ENCODE data around the gene CCL20.
"Not testable (repeated sequence)": the region's sequence is repeated elsewhere in the genome, so short reads cannot be mapped to it uniquely, and the experiment has no call there.

The CCL20 gene

GRCh38 chr2:227813562-227814353 lies at the start of gene CCL20:
CCL20 (plus strand) TSS chr2:227813842; CDS start chr2:227813912, 70 bp downstream.
- no peak for DNase-seq

- no peak for DNase-seq
Observed at GRCh38 chr2:227765788-227766372, 47.8 kb upstream of the CCL20 start.

GRCh38 chr2:227766373-227766883 lies 47.2 kb upstream of the CCL20 start:
- peak; percentile 61 for DNase-seq

GRCh38 chr2:227767830-227768229 lies 45.8 kb upstream of the CCL20 start:
- DNase-seq: no peak

- DNase-seq: peak; percentile 74
Observed at GRCh38 chr2:227772197-227772661, 41.4 kb upstream of the CCL20 start.

GRCh38 chr2:227772932-227773331 lies 40.7 kb upstream of the CCL20 start:
- no peak for DNase-seq

GRCh38 chr2:227774011-227774624 lies 39.5 kb upstream of the CCL20 start:
- no peak for DNase-seq

- DNase-seq: no peak
Observed at GRCh38 chr2:227774895-227775842, 38.5 kb upstream of the CCL20 start.

- DNase-seq: no peak
Observed at GRCh38 chr2:227780981-227781615, 32.5 kb upstream of the CCL20 start.

- no peak for DNase-seq
Observed at GRCh38 chr2:227781841-227782240, 31.8 kb upstream of the CCL20 start.

GRCh38 chr2:227782804-227783203 lies 30.8 kb upstream of the CCL20 start:
- no peak for DNase-seq

- no peak for DNase-seq
Observed at GRCh38 chr2:227783404-227784138, 30.1 kb upstream of the CCL20 start.

GRCh38 chr2:227785293-227785692 lies 28.3 kb upstream of the CCL20 start:
- DNase-seq: no peak

GRCh38 chr2:227788561-227789018 lies 25.1 kb upstream of the CCL20 start:
- no peak for DNase-seq

- DNase-seq: no peak
Observed at GRCh38 chr2:227789803-227790202, 23.8 kb upstream of the CCL20 start.

GRCh38 chr2:227793148-227793712 lies 20.4 kb upstream of the CCL20 start:
- no peak for DNase-seq

- peak; percentile 21 for DNase-seq
Observed at GRCh38 chr2:227796045-227796711, 17.5 kb upstream of the CCL20 start.

- DNase-seq: not testable (repeated sequence)
Observed at GRCh38 chr2:227796768-227797167, 16.9 kb upstream of the CCL20 start.

- no peak for DNase-seq
Observed at GRCh38 chr2:227799202-227799601, 14.4 kb upstream of the CCL20 start.

- DNase-seq: no peak
Observed at GRCh38 chr2:227802882-227803281, 10.8 kb upstream of the CCL20 start.

All from NCI-H2029 (cell line).